SK-N-SH (cell line): Measurements from ENCODE around the gene SPRED3.
"Not testable (repeated sequence)": the region's sequence is repeated elsewhere in the genome, so short reads cannot be mapped to it uniquely, and the experiment has no call there.

Experiments
- EP300 ChIP-seq, 2 experiments: IDR thresholded peaks; 2 replicates each; pipeline versions ENCODE4 v1.4.0 to v1.6.1; 2012; ENCODE audit warnings: borderline replicate concordance in 1 of 2, low read depth in 1 of 2, low read length in 1 of 2
- EZH2phosphoT487 ChIP-seq: fragments of 200-600 bp; sonication (generic); IDR thresholded peaks from 2 replicates; pipeline ENCODE4 v1.6.1; 2017; ENCODE audit warnings: low read depth, mixed run types, mild to moderate bottlenecking, antibody characterized with exemption, moderate library complexity, borderline replicate concordance
- MAX ChIP-seq: IDR thresholded peaks from 2 replicates; pipeline ENCODE4 v1.4.0; 2012; ENCODE audit warnings: low read depth
- NFIC ChIP-seq: IDR thresholded peaks from 2 replicates; pipeline ENCODE4 v1.4.0; 2012; ENCODE audit warnings: borderline replicate concordance
- RAD21 ChIP-seq: IDR thresholded peaks from 2 replicates; pipeline ENCODE4 v1.6.1; 2012; ENCODE audit warnings: mild to moderate bottlenecking, low read length
- REST ChIP-seq: IDR thresholded peaks from 2 replicates; pipeline ENCODE4 v1.6.1; 2012; ENCODE audit warnings: mild to moderate bottlenecking, low read depth, low read length, moderate library complexity
- RFX5 ChIP-seq: IDR thresholded peaks from 2 replicates; pipeline ENCODE4 v1.6.1; 2012; ENCODE audit warnings: mild to moderate bottlenecking, improper control_type of control experiment, low read length
- RXRA ChIP-seq: IDR thresholded peaks from 2 replicates; pipeline ENCODE4 v1.4.0; 2012; ENCODE audit warnings: low read depth, mild to moderate bottlenecking, borderline replicate concordance
- TAF1 ChIP-seq: IDR thresholded peaks from 2 replicates; pipeline ENCODE4 v1.6.1; 2012; ENCODE audit warnings: low read depth, mild to moderate bottlenecking, low read length, moderate library complexity, borderline replicate concordance
- YY1 ChIP-seq: IDR thresholded peaks from 2 replicates; pipeline ENCODE4 v1.4.0; 2012; ENCODE audit warnings: low read depth, mild to moderate bottlenecking
- TF ChIP-seq, protein P1 (sequence below): fragments of 200-600 bp; sonication (generic); IDR thresholded peaks from 2 replicates; pipeline ENCODE4 v1.6.1; 2017; ENCODE audit warnings: antibody characterized with exemption, mild to moderate bottlenecking, moderate library complexity

- TF ChIP-seq RAD21; EZH2phosphoT487; RFX5; NFIC; MAX; TAF1; EP300 (IDR thresholded peaks at IDR 0.05; ENCODE audit: borderline replicate concordance in 1 of 2, low read depth in 1 of 2, low read length in 1 of 2); YY1; RXRA; REST: not testable (repeated sequence)
- TF ChIP-seq, protein P1, sequence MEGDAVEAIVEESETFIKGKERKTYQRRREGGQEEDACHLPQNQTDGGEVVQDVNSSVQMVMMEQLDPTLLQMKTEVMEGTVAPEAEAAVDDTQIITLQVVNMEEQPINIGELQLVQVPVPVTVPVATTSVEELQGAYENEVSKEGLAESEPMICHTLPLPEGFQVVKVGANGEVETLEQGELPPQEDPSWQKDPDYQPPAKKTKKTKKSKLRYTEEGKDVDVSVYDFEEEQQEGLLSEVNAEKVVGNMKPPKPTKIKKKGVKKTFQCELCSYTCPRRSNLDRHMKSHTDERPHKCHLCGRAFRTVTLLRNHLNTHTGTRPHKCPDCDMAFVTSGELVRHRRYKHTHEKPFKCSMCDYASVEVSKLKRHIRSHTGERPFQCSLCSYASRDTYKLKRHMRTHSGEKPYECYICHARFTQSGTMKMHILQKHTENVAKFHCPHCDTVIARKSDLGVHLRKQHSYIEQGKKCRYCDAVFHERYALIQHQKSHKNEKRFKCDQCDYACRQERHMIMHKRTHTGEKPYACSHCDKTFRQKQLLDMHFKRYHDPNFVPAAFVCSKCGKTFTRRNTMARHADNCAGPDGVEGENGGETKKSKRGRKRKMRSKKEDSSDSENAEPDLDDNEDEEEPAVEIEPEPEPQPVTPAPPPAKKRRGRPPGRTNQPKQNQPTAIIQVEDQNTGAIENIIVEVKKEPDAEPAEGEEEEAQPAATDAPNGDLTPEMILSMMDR: not testable (repeated sequence)
Measured at GRCh38 chr19:38362946-38363688, 25.4 kb upstream of the SPRED3 start.
